Cardiac fibroblast (primary cell): Measurements from ENCODE around the gene ARHGEF28.

Source experiments
- DNase-seq, 2 donors: peaks; one replicate each; pipeline versions ENCODE4 v3.0.0 to v3.0.0-alpha.2; 2010; ENCODE audit warnings: low read depth in 2 of 2
- H3K4me3 ChIP-seq, 2 donors: replicated peaks in 1 of 2; 1 replicate in 1 of 2; 2 replicates in 1 of 2; pipeline ENCODE4 v1.5.1; 2011; ENCODE audit warnings: low read depth in 2 of 2, low read length in 2 of 2, mild to moderate bottlenecking in 2 of 2, moderate library complexity in 1 of 2
- TF ChIP-seq, protein P1 (sequence below): IDR thresholded peaks from one replicate; pipeline ENCODE4 v1.5.1; 2011; ENCODE audit warnings: low read depth, mild to moderate bottlenecking, low read length, inconsistent platforms

Gene ARHGEF28

DNA sequence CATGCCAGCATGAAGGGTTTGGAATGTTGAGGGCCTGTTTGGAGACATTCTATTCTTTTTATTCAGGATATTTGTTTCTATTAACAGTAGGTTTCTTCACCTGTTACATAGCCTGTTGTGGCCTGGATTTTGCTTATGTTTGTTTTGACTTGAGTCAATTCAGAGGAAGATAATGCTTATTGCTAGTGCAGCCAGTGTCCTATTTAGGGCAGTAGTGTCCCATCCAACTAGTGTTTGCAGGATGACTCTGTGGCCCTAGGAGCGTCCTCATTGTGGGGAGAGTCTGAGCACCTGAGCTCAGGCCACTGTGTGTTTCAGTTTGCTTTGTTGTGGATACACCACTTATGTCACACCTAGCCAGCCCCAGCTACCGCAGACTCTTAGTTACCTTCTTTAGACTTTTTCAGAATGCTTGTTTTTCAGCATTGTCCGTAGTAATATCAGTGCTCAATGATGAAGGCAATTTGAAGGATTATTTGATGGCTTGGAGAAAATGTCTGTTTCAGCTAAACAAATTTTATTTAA lies 90.3 kb downstream of the ARHGEF28 start:
- DNase-seq = no peak
- no peak overlapping the region for H3K4me3 ChIP-seq
- TF ChIP-seq, protein P1, sequence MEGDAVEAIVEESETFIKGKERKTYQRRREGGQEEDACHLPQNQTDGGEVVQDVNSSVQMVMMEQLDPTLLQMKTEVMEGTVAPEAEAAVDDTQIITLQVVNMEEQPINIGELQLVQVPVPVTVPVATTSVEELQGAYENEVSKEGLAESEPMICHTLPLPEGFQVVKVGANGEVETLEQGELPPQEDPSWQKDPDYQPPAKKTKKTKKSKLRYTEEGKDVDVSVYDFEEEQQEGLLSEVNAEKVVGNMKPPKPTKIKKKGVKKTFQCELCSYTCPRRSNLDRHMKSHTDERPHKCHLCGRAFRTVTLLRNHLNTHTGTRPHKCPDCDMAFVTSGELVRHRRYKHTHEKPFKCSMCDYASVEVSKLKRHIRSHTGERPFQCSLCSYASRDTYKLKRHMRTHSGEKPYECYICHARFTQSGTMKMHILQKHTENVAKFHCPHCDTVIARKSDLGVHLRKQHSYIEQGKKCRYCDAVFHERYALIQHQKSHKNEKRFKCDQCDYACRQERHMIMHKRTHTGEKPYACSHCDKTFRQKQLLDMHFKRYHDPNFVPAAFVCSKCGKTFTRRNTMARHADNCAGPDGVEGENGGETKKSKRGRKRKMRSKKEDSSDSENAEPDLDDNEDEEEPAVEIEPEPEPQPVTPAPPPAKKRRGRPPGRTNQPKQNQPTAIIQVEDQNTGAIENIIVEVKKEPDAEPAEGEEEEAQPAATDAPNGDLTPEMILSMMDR = no peak

DNA sequence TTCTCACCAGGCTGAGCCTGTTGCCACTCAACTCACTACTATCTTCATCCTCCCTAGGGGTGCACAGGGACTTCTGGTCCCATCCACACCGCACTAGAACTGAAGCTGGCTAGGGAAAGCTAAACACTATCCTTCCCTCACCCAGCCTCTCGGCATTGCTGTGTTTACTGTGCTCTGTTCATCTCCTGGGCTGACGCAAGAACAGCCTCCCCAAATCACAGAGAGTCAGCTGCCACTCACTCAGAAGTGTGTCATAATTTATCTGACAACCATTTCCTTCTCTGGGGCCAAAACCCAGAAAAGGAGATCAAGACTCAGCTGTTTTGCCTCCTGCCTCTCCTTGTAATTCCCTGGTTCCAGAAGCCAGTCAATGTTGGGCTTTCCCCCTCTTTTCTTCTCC lies 92.8 kb downstream of the ARHGEF28 start:
- no peak for DNase-seq
- TF ChIP-seq, protein P1 = no peak
- no peak overlapping the region for H3K4me3 ChIP-seq

DNA sequence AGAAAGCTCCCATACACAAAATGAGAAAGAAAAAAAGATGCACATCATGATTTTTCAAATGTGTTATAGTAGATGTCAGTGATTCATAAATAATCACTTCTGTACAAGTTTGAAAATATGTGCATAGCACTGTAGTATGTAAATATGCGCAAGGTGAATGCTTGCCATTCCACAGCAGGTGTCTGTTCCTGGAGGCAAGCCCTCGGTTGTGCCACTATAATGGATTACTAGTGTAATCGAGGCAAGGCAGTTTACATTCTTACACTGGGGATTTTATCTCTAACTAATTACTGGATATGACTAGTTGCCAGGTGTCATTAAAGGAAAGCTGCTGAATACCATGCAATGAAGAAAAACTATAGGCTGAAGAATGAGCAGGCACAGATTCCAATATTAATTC lies 93.6 kb downstream of the ARHGEF28 start:
- DNase-seq = no peak
- TF ChIP-seq, protein P1 = no peak

DNA sequence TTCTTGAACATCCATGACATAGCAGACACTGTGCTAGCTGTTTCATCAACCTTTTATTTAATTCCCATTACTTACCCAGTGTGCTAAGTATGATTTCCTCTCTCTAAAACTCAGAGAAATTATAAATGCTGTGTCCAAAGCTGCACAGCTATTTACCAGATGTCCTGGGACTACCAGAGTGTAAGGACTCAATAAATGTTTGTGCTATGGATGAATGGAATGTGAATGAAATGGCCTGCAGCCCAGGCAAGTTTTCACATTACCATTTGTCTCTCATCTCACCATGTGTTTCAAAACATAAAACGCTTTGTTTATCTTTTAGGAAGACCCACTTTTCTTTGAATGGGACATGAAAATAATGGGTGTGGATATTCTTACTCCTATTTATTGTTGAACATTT lies 96.2 kb downstream of the ARHGEF28 start:
- TF ChIP-seq, protein P1 = no peak
- peak; percentile 28 to 39 for DNase-seq
- H3K4me3 ChIP-seq = no peak overlapping the region

More for the DNA sequence above, 93.6 kb downstream of the ARHGEF28 start:
- H3K4me3 ChIP-seq = no peak overlapping the region

DNA sequence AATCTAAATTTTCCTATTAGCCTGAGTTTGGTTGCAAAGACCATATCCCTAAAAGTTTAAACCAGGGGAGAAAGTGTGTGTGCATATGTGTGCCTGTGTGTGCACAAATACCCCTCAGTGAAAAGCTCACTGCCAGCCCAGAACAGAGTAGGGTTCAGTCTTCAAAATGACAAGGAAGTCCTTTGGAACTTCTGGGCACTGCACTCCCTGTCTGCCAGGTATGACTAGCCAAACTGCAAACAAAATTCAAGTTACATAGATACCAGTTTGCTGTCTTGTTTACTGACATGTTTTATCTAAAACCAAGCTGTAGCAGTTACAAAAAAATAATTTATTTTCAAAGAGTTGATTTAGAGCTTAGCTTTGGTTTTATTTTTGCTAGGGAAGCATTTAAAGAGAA lies 100.1 kb downstream of the ARHGEF28 start:
- no peak overlapping the region for H3K4me3 ChIP-seq
- TF ChIP-seq, protein P1 = no peak
- DNase-seq = no peak

DNA sequence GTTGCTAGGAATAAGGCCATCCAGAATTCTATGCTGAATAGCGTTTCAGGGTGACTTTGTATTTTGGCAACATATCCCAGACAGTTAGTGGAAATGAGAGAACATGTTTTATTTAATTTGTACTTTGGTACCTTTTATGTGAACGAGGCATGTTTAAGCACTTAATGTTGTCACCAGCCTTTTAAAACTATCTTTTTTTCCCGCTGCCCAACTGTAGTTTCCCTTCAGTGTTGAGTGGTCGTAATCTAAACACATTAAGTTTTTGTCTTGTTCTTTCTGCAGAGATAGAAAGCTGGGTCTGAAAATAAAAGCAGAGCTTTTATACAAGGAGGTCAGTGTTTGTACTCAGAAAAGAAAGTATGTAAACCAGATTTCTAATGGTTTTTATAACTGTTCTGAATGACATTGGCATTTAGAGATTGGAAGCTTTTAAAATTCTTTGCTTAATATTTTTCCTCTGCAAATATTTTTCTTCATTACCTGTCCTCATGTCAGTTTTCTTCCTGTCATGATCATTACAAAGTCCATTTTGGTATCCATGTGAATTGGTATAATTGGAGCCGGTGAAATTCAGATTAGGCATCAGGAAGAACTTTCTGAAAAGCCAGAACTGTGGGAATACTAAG lies 100.7 kb downstream of the ARHGEF28 start:
- TF ChIP-seq, protein P1 = no peak
- no peak overlapping the region for H3K4me3 ChIP-seq
- no peak for DNase-seq

DNA sequence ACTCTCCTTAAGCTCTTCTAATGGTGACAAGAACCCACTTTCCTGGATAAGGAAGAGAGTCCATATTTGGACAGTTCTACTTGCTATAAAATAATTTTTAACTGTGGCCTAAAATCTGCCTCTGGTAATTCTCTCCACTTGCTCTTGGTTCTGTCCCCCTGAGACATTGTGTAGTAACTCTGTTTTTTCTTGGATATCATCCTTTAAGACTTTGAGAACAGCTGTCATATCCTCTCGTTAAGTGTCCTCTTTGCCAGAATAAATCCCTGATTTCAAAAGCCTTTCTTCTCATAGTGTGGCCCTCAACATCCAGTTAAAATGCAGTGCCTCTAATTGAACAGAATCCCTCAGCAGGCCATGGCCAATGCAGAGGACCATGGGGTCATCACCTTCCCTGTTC lies 101.5 kb downstream of the ARHGEF28 start:
- H3K4me3 ChIP-seq = no peak overlapping the region
- no peak for DNase-seq
- TF ChIP-seq, protein P1 = no peak
